H1 (cell line): ENCODE measurements around the gene VOPP1. TPM values are rescaled to one million over a fixed set of nuclear protein-coding genes. Genes with fewer than 3 reads are reported as not detected.

ENCODE experiments used
- CHD7 ChIP-seq: fragments of 300-600 bp; sonication (generic); IDR thresholded peaks from 2 replicates; pipeline ENCODE4 v1.7.1; 2012; ENCODE audit warnings: low read length, moderate library complexity, mild to moderate bottlenecking, inconsistent platforms; ENCODE audit not compliant: insufficient replicate concordance
- polyA plus RNA-seq, 7 experiments: library from polyadenylated mRNA; depleted of rRNA in 3 of 7; stranded (reverse) in 5 of 7; unstranded in 2 of 7; fragments of >200 nt in 5 of 7; fragments of 200-250 nt in 2 of 7; gene quantifications; 1 replicate in 5 of 7; 2 replicates in 1 of 7; 4 replicates in 1 of 7; pipeline versions ENCODE4 v1.2.1 to v1.2.3, GENCODE V29; 2011 to 2013; ENCODE audit warnings: missing spikeins in 2 of 7, mixed read lengths in 2 of 7
- total RNA-seq: library from RNA; stranded (reverse); fragmentation: NEBNext Ultra II Directional; extraction: Animal tissue kit (Norgen Biotek cat#: 25700); gene quantifications from 2 replicates; pipeline ENCODE4 v1.2.1, GENCODE V29; 2021

Gene VOPP1
- total and polyA plus RNA-seq, 2 of the 8 experiments (the other 6 are each of a cell fraction or from before 2014, with no cell fraction given), result 44.7 to 83.0 TPM

DNA sequence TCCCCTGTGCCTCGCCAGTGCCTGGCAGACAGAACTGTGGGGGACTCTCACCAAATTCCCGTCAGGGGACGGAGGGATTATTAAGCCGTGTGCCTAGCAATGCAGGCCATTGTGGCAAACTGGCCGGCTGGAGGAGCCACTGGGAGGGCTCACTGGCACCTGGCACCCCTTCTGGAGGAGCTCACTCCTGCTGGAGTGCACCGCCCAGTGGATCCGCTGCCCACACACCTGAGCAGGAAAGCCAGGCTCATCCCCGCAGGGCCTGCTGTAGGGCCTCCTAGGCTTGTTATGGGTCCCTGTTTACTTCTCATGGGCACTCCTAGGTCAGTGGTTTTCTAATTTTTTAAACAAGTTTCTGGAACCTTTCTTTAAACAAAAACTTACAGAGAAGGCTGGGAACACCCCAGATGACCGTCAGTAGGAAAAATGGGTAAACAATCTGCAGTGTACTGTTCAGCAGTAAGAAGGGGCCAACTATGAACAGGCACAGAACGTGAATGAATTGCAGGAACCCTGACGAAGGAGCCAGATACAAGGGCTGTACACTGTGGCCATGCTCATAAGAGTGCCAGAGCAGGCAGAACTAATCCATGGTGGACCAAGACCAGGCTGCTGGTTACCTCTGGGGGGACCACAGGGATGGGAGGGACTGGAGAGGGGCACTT is 142.3 kb downstream of the VOPP1 start (continued):
- no peak for TF ChIP-seq CHD7
- TF ChIP-seq, all 59 proteins: peak for 2
